Heart right ventricle (tissue), 16 donors: Measurements from ENCODE around the gene SAFB2. TPM values are rescaled to one million over a fixed set of nuclear protein-coding genes. Genes with fewer than 3 reads are reported as not detected.

ENCODE experiments used
- ATAC-seq, 8 donors: fragments of 200-7000 bp; cut with Tn5 transposase; one replicate each; pipeline ENCODE4 v1.9.1; 2020; ENCODE audit warnings: mild to moderate bottlenecking in 8 of 8, moderate library complexity in 8 of 8, moderate number of reproducible peaks in 1 of 8
- DNase-seq, 2 donors: peaks; one replicate each; pipeline ENCODE4 v3.0.0-alpha.2; 2020
- H3K27ac ChIP-seq, 10 donors: fragments of 200-600 bp; sonication (generic) in 2 of 10; one replicate each; pipeline versions ENCODE4 v1.5.0 to v1.8.0; 2020 to 2022; ENCODE audit warnings: mild to moderate bottlenecking in 3 of 10
- H3K27me3 ChIP-seq, 7 donors: fragments of 200-600 bp; one replicate each; pipeline ENCODE4 v1.8.0; 2021 to 2022; ENCODE audit warnings: mild to moderate bottlenecking in 2 of 7
- H3K36me3 ChIP-seq, 9 donors: fragments of 200-600 bp; sonication (generic) in 1 of 9; one replicate each; pipeline versions ENCODE4 v1.5.0 to v1.8.0; 2020 to 2022; ENCODE audit warnings: mild to moderate bottlenecking in 2 of 9
- H3K4me1 ChIP-seq, 9 donors: fragments of 200-600 bp; sonication (generic) in 1 of 9; one replicate each; pipeline versions ENCODE4 v1.5.0 to v1.8.0; 2020 to 2022; ENCODE audit warnings: mild to moderate bottlenecking in 4 of 9
- H3K4me3 ChIP-seq, 10 donors: fragments of 200-600 bp; sonication (generic) in 2 of 10; one replicate each; pipeline versions ENCODE4 v1.5.0 to v1.8.0; 2020 to 2022; ENCODE audit warnings: mild to moderate bottlenecking in 7 of 10, moderate library complexity in 2 of 10
- H3K9me3 ChIP-seq, 11 donors: fragments of 200-600 bp in 10 of 11; sonication (generic) in 2 of 11; one replicate each; pipeline versions ENCODE4 v1.5.0 to v1.8.0; 2013 to 2022; ENCODE audit warnings: mild to moderate bottlenecking in 2 of 11, control low read depth in 1 of 11, moderate library complexity in 1 of 11
- WGBS, 2 donors: extraction: QIAGEN DNeasy Blood & Tissue Kit; methylation state at CpG; one replicate each; pipeline ENCODE4 v1.1.7; 2013; ENCODE audit warnings: inconsistent platforms in 1 of 2; 5-methylcytosine and 5-hydroxymethylcytosine counted together
- intact Hi-C, 10 donors: fragments of 100-400 bp; cut with DNase I; formaldehyde crosslinking; loops; one replicate each; pipeline versions ENCODE4 v1.11.1 to v1.14.2; 2022
- polyA plus RNA-seq, 2 donors: library from polyadenylated mRNA; stranded (reverse); fragments of 200-250 nt; gene quantifications; one replicate each; pipeline ENCODE4 v1.2.3, GENCODE V29; 2013
- total RNA-seq, 10 donors: library from RNA; stranded (reverse); fragmentation: NEBNext Ultra II Directional in 3 of 10; extraction: Animal tissue kit (Norgen Biotek cat#: 25700) in 3 of 10; gene quantifications; one replicate each; pipeline versions ENCODE4 v1.2.1 to v1.2.4, GENCODE V29; 2021 to 2023
- TF ChIP-seq, protein P1 (sequence below), 9 donors: fragments of 200-600 bp; sonication (generic) in 2 of 9; IDR thresholded peaks; one replicate each; pipeline versions ENCODE4 v1.5.0 to v1.8.0; 2021 to 2022; ENCODE audit warnings: antibody characterized with exemption in 9 of 9, mild to moderate bottlenecking in 5 of 9, moderate library complexity in 1 of 9
- donor health status: Arrhythmogenic right ventricular cardiomyopathy.
- donor health status: ischemic (EF 13 %, LVEDD 7.1; RV severe dilation, severe dysfunction).
- donor health status: healthy with polysubstance abuse.
- donor health status: DM: no; HTN: yes; CAD: no.
- donor health status: DM: no; HTN: no; CAD: no.
- donor health status: ischemic (EF 25% LVEDD 6.9; RV normal size, moderate dysfunction).
- donor health status: ischemic (EF 25% LVEDD 5.7; RV mildly dilated, moderate dysfunction).
- donor health status: healthy.
- donor health status: DM: yes; HTN: yes; CAD: no.
- donor health status: Ischemic cardiomyopathy.
- donor health status: ischemic (EF 35%, LVEDD 5.7; RV mildly dilated, moderate dysfunction).
- donor health status: nonischemic (EF 11% LVEDD 7.7; RV severe dilation, severe dysfunction).
- donor health status: DM: yes; HTN: yes; CAD: no.
- donor health status: PGD.
- donor health status: ischemic (EF 29% LVEDD 5.4; RV normal size, mild dysfunction).
- donor health status: nonischemic (EF 23%, LVEDD 6.1; RV moderate dilation, normal function).

Gene SAFB2
- total and polyA plus RNA-seq, 12 donors, result 30.8 to 80.3 (median 45.9) TPM

DNA sequence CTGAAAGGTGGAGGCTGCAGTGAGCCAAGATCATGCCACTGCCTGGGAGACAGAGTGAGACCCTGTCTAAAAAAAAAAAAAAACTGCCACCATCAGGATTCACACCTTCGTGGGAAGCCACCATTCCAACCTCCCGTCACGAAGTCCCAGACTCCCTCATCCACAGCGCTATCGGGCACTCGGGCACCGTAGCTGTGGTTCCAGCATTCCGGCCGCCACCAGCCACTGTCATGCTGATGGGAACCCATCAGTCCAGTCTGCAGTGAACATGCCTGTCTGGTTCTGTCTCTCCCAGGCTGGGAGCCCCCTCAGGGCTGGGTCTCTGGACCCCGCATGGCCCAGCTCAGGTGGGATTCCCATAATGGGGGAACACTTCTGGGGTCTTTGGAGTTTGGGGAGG lies 82.4 kb downstream of the SAFB2 start:
- ATAC-seq, result no peak

DNA sequence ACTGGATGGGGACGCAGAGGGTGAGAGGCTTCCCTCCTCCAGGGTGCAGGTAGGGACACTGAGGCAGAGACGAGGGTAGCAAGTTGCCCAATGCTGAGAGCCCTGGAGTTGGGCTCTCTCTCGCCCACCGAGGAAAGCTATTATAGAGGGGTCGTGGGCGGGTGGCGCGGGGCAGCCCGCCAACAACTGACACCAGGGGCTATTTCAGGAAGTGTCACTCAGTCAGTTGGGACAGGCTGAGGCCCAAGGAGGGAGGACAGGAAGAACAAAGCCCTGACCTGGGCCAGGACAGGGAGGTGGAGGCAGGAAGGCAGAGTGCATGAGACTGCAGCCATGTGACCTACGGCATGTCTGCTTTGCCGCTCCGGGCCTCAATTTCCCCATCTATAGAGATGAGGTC lies 84.7 kb downstream of the SAFB2 start:
- intact Hi-C loops, result no loop called here
- Histone ChIP-seq H3K4me1 (peaks cover 0 to 34% (median 12%) of the 10 kb centered on the region in 9 donors), H3K27ac (peak overlapping the region in 8 of 10 donors; percentile 48 to 82 (median 64)), H3K4me3 (no peak overlapping the region), H3K9me3 (peaks cover 0 to 30% (median 16%) of the 10 kb centered on the region in 11 donors), H3K36me3 (no peaks in the 10 kb centered on the region), H3K27me3 (peaks cover 0 to 37% (median 12%) of the 10 kb centered on the region in 7 donors)
- TF ChIP-seq, protein P1, sequence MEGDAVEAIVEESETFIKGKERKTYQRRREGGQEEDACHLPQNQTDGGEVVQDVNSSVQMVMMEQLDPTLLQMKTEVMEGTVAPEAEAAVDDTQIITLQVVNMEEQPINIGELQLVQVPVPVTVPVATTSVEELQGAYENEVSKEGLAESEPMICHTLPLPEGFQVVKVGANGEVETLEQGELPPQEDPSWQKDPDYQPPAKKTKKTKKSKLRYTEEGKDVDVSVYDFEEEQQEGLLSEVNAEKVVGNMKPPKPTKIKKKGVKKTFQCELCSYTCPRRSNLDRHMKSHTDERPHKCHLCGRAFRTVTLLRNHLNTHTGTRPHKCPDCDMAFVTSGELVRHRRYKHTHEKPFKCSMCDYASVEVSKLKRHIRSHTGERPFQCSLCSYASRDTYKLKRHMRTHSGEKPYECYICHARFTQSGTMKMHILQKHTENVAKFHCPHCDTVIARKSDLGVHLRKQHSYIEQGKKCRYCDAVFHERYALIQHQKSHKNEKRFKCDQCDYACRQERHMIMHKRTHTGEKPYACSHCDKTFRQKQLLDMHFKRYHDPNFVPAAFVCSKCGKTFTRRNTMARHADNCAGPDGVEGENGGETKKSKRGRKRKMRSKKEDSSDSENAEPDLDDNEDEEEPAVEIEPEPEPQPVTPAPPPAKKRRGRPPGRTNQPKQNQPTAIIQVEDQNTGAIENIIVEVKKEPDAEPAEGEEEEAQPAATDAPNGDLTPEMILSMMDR (IDR thresholded peaks at IDR 0.05), result no peak
- peak; percentile 11 to 38 for DNase-seq
- 26 to 33% methylated on average over 12 of the region's 12 CpGs for WGBS, 2 donors
- peak; percentile 24 to 67 (median 50) for ATAC-seq

More for the DNA sequence above, 82.4 kb downstream of the SAFB2 start:
- whole genome bisulfite sequencing, 2 donors, result 93% methylated on average over 10 of the region's 10 CpGs
- Histone ChIP-seq H3K27ac (no peak overlapping the region), H3K4me1 (peaks cover 0 to 34% (median 12%) of the 10 kb centered on the region in 9 donors), H3K4me3 (no peak overlapping the region), H3K9me3 (peaks cover 0 to 7% (median 3%) of the 10 kb centered on the region in 11 donors), H3K27me3 (peaks cover 0 to 36% (median 12%) of the 10 kb centered on the region in 7 donors), H3K36me3 (no peaks in the 10 kb centered on the region)
- TF ChIP-seq, protein P1 (IDR thresholded peaks at IDR 0.05), result no peak
- DNase-seq, result no peak
- intact Hi-C loops, result no loop called here

Other genes with a start within 250 kb of the SAFB2 start
- not detected for gene ZNRF4, start 167.4 kb downstream of the SAFB2 start, total RNA-seq
- gene ZNRF4, start 167.4 kb downstream of the SAFB2 start, polyA plus RNA-seq, result not detected
- gene TINCR, start 54.8 kb downstream of the SAFB2 start, total RNA-seq, result under 1 TPM in 7 of 10 donors, not detected in 3; 0.07 to 0.68 (median 0.27) TPM
- gene TINCR, start 54.8 kb downstream of the SAFB2 start, polyA plus RNA-seq, result under 1 TPM in 1 of 2 donors, not detected in 1; 0.14 TPM
- gene SAFB, start 307 bp upstream of the SAFB2 start, total RNA-seq, result 10 to 100 TPM; 44.0 to 72.5 (median 50.2) TPM
- 10 to 100 TPM; 42.8 to 59.6 TPM for gene SAFB, start 307 bp upstream of the SAFB2 start, polyA plus RNA-seq
- gene MICOS13, start 57.7 kb upstream of the SAFB2 start, total RNA-seq, result 100 to 1,000 TPM; 122 to 173 (median 133) TPM
- gene MICOS13, start 57.7 kb upstream of the SAFB2 start, polyA plus RNA-seq, result 100 to 1,000 TPM; 263 to 658 TPM
- 1 to 10 TPM; 3.3 to 7.6 (median 4.2) TPM for gene HSD11B1L, start 58.3 kb upstream of the SAFB2 start, total RNA-seq
- 10 to 100 TPM in 1 of 2 donors, 1 to 10 TPM in 1; 6.3 to 13.2 TPM for gene HSD11B1L, start 58.3 kb upstream of the SAFB2 start, polyA plus RNA-seq
- 100 to 1,000 TPM; 270 to 463 (median 322) TPM for gene RPL36, start 67.5 kb upstream of the SAFB2 start, total RNA-seq
- 1,000 to 10,000 TPM in 1 of 2 donors, 100 to 1,000 TPM in 1; 980 to 1,152 TPM for gene RPL36, start 67.5 kb upstream of the SAFB2 start, polyA plus RNA-seq
- 100 to 1,000 TPM in 1 of 10 donors, 10 to 100 TPM in 9; 71.4 to 101 (median 88.5) TPM for gene LONP1, start 97.4 kb upstream of the SAFB2 start, total RNA-seq
- gene LONP1, start 97.4 kb upstream of the SAFB2 start, polyA plus RNA-seq, result 100 to 1,000 TPM in 1 of 2 donors, 10 to 100 TPM in 1; 95.0 to 121 TPM
- gene CATSPERD, start 97.9 kb upstream of the SAFB2 start, total RNA-seq, result not detected
- not detected for gene CATSPERD, start 97.9 kb upstream of the SAFB2 start, polyA plus RNA-seq
- gene PRR22, start 162.0 kb upstream of the SAFB2 start, total RNA-seq, result 1 to 10 TPM in 6 of 10 donors, under 1 TPM in 4; 0.59 to 3.0 (median 1.1) TPM
- 1 to 10 TPM; 1.7 to 3.3 TPM for gene PRR22, start 162.0 kb upstream of the SAFB2 start, polyA plus RNA-seq
- 10 to 100 TPM; 11.5 to 27.8 (median 14.2) TPM for gene DUS3L, start 168.4 kb upstream of the SAFB2 start, total RNA-seq
- gene DUS3L, start 168.4 kb upstream of the SAFB2 start, polyA plus RNA-seq, result 10 to 100 TPM; 22.7 to 37.7 TPM
- 10 to 100 TPM in 8 of 10 donors, 1 to 10 TPM in 2; 4.5 to 40.4 (median 14.8) TPM for gene NRTN, start 182.3 kb upstream of the SAFB2 start, total RNA-seq
- 10 to 100 TPM; 15.4 to 38.1 TPM for gene NRTN, start 182.3 kb upstream of the SAFB2 start, polyA plus RNA-seq
- gene FUT6, start 216.9 kb upstream of the SAFB2 start, total RNA-seq, result not detected
- not detected for gene FUT6, start 216.9 kb upstream of the SAFB2 start, polyA plus RNA-seq
- gene FUT3, start 228.7 kb upstream of the SAFB2 start, total RNA-seq, result not detected
- gene FUT3, start 228.7 kb upstream of the SAFB2 start, polyA plus RNA-seq, result under 1 TPM in 1 of 2 donors, not detected in 1; 0.01 TPM
- under 1 TPM in 1 of 10 donors, not detected in 9; 0.21 TPM for gene FUT5, start 247.8 kb upstream of the SAFB2 start, total RNA-seq
- gene FUT5, start 247.8 kb upstream of the SAFB2 start, polyA plus RNA-seq, result not detected